Kidney epithelial cell (primary cell): Measurements from ENCODE around the gene AKR1E2. TPM values are rescaled to one million over a fixed set of nuclear protein-coding genes. Genes with fewer than 3 reads are reported as not detected.

Source experiments
- DNase-seq: peaks from one replicate; pipeline ENCODE4 v3.0.0-alpha.2; 2010; ENCODE audit warnings: low read depth
- H3K27me3 ChIP-seq: 2 replicates; pipeline ENCODE4 v1.6.0; 2011; ENCODE audit warnings: low read length; ENCODE audit not compliant: control insufficient read depth, insufficient read depth
- H3K36me3 ChIP-seq: 2 replicates; pipeline ENCODE4 v1.5.1; 2011; ENCODE audit warnings: low read length; ENCODE audit not compliant: control insufficient read depth, insufficient read depth
- H3K4me3 ChIP-seq: 2 replicates; pipeline ENCODE4 v1.5.1; 2011; ENCODE audit warnings: low read depth, mild to moderate bottlenecking, control low read depth, low read length
- total RNA-seq: library from RNA; depleted of rRNA; stranded (reverse); fragments of >200 nt; gene quantifications from 2 replicates; pipeline ENCODE4 v1.2.3, GENCODE V29; 2015
- TF ChIP-seq, protein P1 (sequence below): IDR thresholded peaks from 2 replicates; pipeline ENCODE4 v1.5.1; 2011; ENCODE audit warnings: mild to moderate bottlenecking, moderate library complexity, low read length, control low read depth, inconsistent platforms; ENCODE audit not compliant: insufficient read depth, poor library complexity, severe bottlenecking

AKR1E2 gene
- total RNA-seq, 1 donor from 2014 or later = 5.6 TPM

- no peak overlapping the region for H3K4me3 ChIP-seq
- no peaks in the 10 kb centered on the region for H3K36me3 ChIP-seq
- no peak for DNase-seq
- no peaks in the 10 kb centered on the region for H3K27me3 ChIP-seq
- TF ChIP-seq, protein P1, sequence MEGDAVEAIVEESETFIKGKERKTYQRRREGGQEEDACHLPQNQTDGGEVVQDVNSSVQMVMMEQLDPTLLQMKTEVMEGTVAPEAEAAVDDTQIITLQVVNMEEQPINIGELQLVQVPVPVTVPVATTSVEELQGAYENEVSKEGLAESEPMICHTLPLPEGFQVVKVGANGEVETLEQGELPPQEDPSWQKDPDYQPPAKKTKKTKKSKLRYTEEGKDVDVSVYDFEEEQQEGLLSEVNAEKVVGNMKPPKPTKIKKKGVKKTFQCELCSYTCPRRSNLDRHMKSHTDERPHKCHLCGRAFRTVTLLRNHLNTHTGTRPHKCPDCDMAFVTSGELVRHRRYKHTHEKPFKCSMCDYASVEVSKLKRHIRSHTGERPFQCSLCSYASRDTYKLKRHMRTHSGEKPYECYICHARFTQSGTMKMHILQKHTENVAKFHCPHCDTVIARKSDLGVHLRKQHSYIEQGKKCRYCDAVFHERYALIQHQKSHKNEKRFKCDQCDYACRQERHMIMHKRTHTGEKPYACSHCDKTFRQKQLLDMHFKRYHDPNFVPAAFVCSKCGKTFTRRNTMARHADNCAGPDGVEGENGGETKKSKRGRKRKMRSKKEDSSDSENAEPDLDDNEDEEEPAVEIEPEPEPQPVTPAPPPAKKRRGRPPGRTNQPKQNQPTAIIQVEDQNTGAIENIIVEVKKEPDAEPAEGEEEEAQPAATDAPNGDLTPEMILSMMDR = no peak
Measured at GRCh38 chr10:4825456-4825867, 545 bp upstream of the AKR1E2 start.

GRCh38 chr10:4826792-4827324 lies 851 bp downstream of the AKR1E2 start:
- Histone ChIP-seq H3K4me3 (peak overlapping the region; percentile 42), H3K36me3 (no peaks in the 10 kb centered on the region), H3K27me3 (no peaks in the 10 kb centered on the region)
- TF ChIP-seq, protein P1 = no peak
- DNase-seq = no peak

DNA sequence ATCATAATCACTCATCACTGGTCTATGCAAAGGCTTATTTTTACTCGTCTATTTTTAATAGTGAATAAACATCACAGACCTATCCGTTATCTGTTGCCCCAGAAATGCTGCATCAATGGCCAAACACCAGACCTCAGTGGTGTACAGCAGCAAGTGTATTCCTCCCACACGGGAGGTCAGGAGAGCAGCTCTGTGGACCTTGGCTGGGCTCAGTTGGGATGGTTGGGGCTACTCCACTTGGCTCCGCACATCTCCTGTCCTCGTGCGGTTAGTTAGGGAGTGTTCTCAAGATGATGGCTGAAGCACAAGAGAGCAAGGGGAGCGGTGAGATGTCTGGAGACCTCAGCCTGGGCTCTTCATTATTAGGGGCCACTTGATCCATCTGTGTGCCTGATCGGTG lies 2.0 kb downstream of the AKR1E2 start:
- H3K27me3 ChIP-seq = no peaks in the 10 kb centered on the region
- DNase-seq = no peak
- no peak overlapping the region for H3K4me3 ChIP-seq
- TF ChIP-seq, protein P1 = no peak
- no peaks in the 10 kb centered on the region for H3K36me3 ChIP-seq

DNA sequence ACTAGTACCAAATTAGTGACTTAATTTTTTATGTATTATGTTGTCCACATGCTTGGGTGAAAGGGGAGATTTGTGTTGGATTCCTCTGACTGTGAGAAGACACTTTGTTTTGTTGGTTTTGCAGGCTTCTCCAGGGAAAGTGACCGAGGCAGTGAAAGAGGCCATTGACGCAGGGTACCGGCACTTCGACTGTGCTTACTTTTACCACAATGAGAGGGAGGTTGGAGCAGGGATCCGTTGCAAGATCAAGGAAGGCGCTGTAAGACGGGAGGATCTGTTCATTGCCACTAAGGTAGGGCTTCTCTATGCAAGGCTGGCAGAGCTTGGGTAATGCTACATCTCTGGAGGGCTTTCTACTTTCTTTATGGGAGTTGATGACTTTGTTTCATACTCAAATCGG lies 4.5 kb downstream of the AKR1E2 start:
- TF ChIP-seq, protein P1 = no peak
- Histone ChIP-seq H3K4me3 (no peak overlapping the region), H3K27me3 (no peaks in the 10 kb centered on the region), H3K36me3 (no peaks in the 10 kb centered on the region)
- DNase-seq = no peak

DNA sequence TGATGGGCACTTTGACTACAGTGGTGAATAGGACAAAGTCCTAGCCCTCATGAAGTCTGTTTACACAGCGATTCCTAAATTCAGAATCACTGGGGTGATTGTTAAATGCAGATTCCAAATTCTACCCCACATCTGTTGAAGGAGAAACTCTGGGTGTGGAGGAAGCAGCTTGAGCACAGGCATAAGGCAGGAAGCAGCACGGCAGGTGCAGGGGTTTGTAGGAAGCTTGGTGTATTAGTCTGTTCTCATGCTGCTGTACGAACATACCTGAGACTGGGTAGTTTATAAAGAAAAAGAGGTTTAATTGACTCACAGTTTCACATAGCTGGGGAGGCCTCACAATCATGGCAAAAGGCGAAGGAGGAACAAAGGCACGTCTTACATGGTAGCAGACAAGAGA lies 5.1 kb downstream of the AKR1E2 start:
- Histone ChIP-seq H3K4me3 (no peak overlapping the region), H3K36me3 (no peaks in the 10 kb centered on the region), H3K27me3 (no peaks in the 10 kb centered on the region)
- TF ChIP-seq, protein P1 = no peak
- DNase-seq = no peak

GRCh38 chr10:4833286-4833685 lies 7.3 kb downstream of the AKR1E2 start:
- Histone ChIP-seq H3K4me3 (no peak overlapping the region), H3K36me3 (no peaks in the 10 kb centered on the region), H3K27me3 (no peaks in the 10 kb centered on the region)
- DNase-seq = no peak
- TF ChIP-seq, protein P1 = no peak
